ENCODE results near the gene AFAP1.

DNA sequence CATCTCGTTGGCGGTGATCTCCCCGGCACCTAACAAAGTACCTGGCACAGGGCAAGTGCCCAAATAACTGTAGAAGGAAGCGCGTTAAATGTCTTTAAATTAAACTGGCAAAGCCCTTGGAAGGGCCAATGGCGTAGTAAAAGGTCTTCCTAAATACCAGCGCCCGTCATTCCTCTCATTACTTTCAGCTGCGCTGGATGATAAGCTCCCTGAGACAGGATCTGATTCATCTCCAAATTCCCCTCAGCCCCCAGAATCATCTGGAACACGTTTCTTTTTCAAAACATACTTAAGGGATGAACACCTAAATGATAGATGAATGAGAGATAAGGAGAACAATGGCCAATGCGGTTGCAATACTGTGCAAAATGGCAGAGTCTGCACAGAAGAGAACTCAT lies 95.1 kb downstream of the AFAP1 start:
- TF ChIP-seq, protein P1, sequence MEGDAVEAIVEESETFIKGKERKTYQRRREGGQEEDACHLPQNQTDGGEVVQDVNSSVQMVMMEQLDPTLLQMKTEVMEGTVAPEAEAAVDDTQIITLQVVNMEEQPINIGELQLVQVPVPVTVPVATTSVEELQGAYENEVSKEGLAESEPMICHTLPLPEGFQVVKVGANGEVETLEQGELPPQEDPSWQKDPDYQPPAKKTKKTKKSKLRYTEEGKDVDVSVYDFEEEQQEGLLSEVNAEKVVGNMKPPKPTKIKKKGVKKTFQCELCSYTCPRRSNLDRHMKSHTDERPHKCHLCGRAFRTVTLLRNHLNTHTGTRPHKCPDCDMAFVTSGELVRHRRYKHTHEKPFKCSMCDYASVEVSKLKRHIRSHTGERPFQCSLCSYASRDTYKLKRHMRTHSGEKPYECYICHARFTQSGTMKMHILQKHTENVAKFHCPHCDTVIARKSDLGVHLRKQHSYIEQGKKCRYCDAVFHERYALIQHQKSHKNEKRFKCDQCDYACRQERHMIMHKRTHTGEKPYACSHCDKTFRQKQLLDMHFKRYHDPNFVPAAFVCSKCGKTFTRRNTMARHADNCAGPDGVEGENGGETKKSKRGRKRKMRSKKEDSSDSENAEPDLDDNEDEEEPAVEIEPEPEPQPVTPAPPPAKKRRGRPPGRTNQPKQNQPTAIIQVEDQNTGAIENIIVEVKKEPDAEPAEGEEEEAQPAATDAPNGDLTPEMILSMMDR (IDR thresholded peaks at IDR 0.05; ENCODE audit: insufficient read depth, low read depth, low read length): no peak
- TF ChIP-seq EZH2 (IDR thresholded peaks at IDR 0.05; ENCODE audit: insufficient read depth, low read length): no peak

Data from astrocyte (in vitro differentiated cells and primary cell).